HL-60 (cell line): ENCODE data around the gene TEX54. TPM values are rescaled to one million over a fixed set of nuclear protein-coding genes. Genes with fewer than 3 reads are reported as not detected.

Source experiments
- microRNA-seq: library from miRNA; unstranded; fragments of <30 nt; microRNA quantifications from one replicate; pipeline ENCODE4, GENCODE V29; 2018

Gene TEX54

Small RNAs within 50 kb of the gene (microRNA-seq; reads per million reads assigned to microRNA genes)
- gene MIR6514: 1.5 reads per million
- not detected for gene MIR6748
